COR-L47 (cell line): ENCODE data around the gene PRICKLE2.
"Not testable (repeated sequence)": the region's sequence is repeated elsewhere in the genome, so short reads cannot be mapped to it uniquely, and the experiment has no call there.

ENCODE experiments used
- DNase-seq: peaks from one replicate; lab custom pipeline; 2025; lab: John Stamatoyannopoulos, UW

The PRICKLE2 gene

DNA sequence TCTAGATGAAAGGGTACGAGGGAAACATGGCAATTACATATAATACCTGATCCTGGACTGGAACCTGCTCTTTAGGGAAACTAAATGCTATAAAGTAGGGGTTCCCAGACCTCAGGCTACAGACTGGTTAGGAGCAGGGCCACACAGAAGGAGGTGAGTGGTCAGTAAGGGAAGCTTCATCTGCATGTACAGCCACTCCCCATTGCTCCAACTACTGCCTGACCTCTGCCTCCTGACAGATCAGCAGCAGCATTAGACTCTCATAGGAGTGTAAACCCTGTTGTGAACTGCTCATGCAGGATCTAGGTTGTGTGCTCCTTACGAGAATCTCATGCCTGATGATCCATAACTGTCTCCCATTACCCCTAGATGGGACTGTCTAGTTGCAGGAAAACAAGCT, 123.1 kb downstream of the PRICKLE2 start:
- no peak for DNase-seq

GRCh38 chr3:64099316-64099715, 126.0 kb downstream of the PRICKLE2 start:
- no peak for DNase-seq

GRCh38 chr3:64098670-64099069, 126.6 kb downstream of the PRICKLE2 start:
- no peak for DNase-seq

DNA sequence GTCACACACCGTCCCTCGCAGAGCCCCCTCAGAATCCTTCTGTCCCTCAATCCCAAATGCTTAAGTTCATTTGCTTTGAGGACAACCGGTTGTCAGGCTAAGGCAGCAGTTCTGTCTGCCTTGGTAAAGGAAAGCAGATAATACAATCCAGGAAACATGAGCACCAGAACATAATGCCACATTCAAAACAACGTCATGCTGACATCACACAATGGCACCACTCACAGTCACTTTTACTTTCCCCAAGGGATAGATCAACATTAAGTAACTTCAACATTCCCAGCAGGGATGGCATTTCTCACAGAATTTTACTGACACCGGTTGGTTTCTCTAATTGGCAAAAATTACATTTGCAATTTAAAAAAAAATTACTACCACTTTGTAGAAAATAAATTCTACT, 127.3 kb downstream of the PRICKLE2 start:
- no peak for DNase-seq

DNA sequence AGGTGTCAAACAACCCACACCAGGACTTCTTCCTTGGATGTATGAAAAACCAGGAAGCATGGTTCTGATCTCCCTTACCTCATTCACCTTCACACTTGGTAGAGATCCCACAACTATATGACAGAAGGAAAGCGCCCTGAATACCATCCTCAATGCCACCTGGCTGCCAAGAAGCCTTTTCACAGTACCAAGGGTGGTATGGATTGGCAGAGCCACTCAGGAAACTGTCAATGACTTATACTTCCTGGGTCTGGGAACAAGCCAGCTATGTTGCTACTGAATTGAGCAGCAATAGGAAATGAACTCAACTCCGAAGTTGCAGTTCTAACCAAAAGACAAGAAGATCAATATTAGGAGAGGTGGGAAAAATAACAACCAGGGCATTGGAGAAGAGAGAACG, 129.5 kb downstream of the PRICKLE2 start:
- DNase-seq, result no peak

DNA sequence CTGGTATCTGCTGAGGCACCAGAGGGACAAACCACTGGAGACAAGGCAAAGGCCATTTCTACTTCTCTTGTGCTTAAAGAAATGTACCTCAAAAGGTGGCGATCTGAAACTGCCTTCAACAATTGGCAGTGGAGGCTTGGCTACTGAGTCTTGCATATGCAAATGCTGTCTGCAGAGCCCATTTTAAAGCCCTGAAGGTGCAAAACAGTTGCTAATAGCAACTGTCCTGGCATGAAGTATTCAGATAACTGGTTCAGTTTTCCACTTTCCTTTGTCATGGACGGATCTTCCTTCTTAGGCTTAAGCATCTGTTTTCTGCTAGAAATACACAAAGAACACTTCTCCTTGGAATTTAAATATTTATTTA, 130.6 kb downstream of the PRICKLE2 start:
- DNase-seq, result no peak

DNA sequence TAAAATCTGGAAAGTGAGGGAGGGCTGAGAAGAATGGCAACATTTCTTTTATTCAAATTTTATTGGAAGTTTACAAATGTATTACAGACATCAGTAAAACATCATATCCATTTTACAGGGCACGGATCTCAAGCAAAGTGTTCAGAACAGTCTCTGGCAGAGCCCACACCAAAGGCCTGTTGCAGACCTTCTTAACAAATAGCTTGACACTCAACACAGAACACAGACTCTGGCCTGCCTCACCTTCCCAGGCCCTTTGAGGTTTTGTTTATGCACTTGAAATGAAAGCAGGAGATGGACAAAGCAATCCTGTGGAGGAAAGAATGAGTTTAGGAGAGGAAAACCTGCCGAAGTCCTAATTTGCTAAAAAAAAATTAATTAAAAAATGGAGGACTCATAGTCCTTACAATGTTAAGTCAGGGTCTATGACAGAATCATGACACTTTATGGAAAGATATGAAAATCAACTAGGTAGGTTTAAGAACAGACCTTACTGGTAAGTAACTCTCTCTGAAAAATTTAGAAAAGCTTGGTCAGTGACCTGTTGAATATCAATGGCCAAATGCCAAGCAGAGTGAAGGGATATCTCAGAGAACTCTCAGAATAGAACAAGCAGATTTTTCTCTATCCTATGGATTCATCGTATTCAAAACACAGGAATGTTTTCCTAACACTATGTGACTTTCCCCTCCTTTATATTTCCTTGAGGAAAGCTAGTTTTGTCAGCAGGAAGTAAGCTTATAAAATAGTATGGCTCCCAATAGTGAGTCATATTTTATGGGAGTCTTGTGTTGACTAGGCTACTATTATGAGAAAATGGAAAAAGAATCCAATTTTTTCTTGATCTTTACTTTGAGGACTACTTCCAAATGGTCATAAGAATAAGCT, 131.2 kb downstream of the PRICKLE2 start:
- DNase-seq, result no peak

DNA sequence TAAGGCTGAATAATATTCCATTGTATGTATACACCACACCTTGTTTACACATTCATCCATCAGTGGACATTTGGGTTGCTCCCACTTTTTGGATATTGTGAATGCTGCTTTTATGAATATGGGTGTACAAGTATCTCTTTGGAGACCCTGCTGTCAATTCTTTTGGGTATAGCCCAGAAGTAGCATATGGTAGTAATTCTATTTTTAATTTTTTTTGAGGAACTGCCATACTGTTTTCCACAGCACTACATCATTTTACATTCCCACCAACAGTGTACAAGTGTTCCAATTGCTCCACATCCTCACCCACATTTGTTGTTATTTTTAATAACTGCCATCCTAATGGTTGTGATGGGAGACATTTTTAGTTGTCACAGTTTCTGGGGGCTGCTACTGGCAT, 132.1 kb downstream of the PRICKLE2 start:
- DNase-seq, result no peak

DNA sequence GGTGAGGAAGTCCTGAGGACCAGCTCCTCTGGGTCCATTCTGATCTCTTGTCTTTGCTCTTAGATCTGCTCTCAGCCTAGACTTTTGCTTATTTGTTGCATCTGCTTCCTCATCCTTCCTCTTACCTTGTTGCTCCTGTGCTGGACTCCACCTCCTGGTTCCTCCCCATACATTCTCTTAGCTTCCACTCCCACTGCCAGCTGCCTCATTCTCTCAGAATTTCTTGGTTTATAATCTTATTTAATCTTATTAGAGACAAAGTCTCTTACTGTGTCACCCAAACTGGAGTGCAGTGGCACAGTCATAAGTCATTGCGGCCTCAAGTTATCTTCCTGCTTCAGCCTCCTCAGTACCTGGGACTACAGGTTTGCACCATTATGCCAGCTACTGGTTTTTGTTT, 133.8 kb downstream of the PRICKLE2 start:
- DNase-seq, result no peak

GRCh38 chr3:64089386-64089785, 135.9 kb downstream of the PRICKLE2 start:
- not testable (repeated sequence) for DNase-seq

DNA sequence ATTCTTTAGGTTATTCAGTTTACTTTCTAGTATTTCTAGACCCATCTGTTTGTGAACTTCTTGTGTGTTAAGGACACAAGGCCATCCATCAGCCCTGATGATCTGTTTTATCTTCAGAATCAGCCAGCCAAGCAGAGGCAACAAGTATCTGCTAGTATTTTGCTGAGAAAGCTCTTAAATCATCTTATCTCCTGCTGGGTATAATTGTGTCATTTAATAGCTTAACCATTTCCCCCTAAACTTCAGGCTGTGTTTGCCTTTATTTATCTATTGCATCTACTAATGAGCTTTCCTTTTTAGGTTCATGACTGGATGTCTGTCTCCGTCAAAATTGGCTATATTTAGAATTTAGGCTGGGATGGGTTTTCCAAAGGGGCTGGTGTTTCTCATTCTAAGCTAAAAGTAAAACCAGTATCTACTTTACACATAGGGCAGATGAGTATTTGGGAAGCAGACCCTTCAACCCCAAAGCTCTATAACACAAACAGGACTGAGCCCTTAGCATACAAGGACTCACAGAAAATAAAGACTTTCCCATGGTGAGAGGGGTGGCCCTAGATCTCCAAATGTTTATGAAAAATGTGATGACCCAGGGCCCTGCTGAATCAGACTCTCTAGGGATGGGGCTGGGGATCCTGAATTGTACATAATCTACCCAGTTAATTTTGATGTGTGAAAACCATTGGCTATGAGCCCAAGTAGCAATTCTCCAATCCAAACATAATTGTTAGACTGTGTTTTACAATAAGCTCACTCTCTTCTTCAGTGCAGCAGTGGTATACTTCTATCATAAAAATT, 136.7 kb downstream of the PRICKLE2 start:
- no peak for DNase-seq

GRCh38 chr3:64086479-64087252, 138.6 kb downstream of the PRICKLE2 start:
- DNase-seq, result no peak

DNA sequence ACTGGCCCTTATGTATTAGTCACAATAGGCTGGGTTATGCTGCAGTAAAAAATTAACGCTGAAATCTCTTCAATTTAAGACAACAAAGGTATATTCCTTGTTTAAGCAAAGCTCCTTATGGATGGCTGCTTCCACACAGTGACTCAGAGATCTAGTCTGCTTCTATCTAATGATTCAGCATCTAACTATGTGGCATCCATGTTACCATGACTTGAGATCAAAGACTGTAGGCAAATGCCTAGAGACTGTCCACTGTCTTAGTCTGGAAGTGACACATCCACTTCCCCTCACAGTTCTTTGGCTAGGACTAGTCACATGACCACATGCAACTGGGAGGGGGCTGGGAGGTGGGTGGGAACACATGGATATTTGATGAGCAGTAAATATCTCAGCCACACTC, 140.6 kb downstream of the PRICKLE2 start:
- DNase-seq, result no peak

- DNase-seq, result no peak
Measured at GRCh38 chr3:64083575-64083974, 141.7 kb downstream of the PRICKLE2 start.

DNA sequence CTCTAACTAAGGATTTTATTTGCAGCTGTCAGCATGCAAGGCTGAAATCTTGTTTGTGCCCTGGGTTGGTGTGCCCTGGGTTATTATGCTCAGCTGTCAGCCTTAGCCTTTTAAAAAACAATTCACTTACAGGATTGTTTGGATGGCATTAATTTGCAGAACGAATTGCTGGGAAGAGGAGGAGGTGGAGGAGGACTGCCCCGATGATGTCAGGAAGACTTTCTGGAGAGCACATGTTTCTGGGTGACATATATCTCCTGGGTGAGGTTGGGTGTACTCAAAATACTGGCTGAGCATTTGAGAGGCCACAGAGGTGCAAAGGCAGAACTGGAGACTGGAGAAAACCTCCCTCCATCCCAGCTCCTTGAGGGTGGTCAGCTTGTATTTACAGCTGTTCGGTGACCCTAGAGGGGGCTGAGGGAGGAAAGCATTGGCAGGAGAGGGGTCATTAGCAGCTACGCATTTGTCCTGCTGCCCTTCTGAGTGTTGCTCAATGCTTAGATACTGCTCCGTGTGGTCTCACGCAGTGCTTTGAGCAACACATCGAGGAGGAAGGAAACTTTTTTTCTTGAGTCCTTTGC, 142.2 kb downstream of the PRICKLE2 start:
- DNase-seq, result no peak

GRCh38 chr3:64082411-64082810, 142.9 kb downstream of the PRICKLE2 start:
- DNase-seq, result no peak

GRCh38 chr3:64081235-64081630, 144.0 kb downstream of the PRICKLE2 start:
- DNase-seq, result no peak

GRCh38 chr3:64080616-64081234, 144.5 kb downstream of the PRICKLE2 start:
- DNase-seq, result no peak

- no peak for DNase-seq
Measured at GRCh38 chr3:64079369-64080150, 145.7 kb downstream of the PRICKLE2 start.

GRCh38 chr3:64078966-64079365, 146.3 kb downstream of the PRICKLE2 start:
- no peak for DNase-seq
